HEK293 (cell line): Measurements from ENCODE around the gene CNTN4.

ENCODE experiments used
- CTCF ChIA-PET: fragments of 350-600 bp; formaldehyde crosslinking; extraction: SDS; loops from one replicate; lab custom pipeline; 2021; ENCODE audit warnings: antibody characterized with exemption; lab: Yijun Ruan, JAX
- POLR2A ChIA-PET: fragments of 300-600 bp; formaldehyde crosslinking; extraction: SDS; loops from one replicate; lab custom pipeline; 2020; ENCODE audit warnings: antibody characterized with exemption, inconsistent platforms; lab: Yijun Ruan, JAX
- H3K27ac ChIP-seq: fragments of 200-500 bp; sonication (Bioruptor generic); 2 replicates; pipeline ENCODE4 v1.5.1; 2014; ENCODE audit warnings: low read depth, low read length, control low read depth, inconsistent platforms; ENCODE audit errors: extremely low read depth
- H3K36me3 ChIP-seq, 2 experiments: fragments of 200-500 bp in 1 of 2; sonication (Bioruptor generic) in 1 of 2; 1 replicate in 1 of 2; 2 replicates in 1 of 2; pipeline ENCODE4 v1.5.1; 2014 to 2017; ENCODE audit warnings: inconsistent platforms in 2 of 2, low read length in 2 of 2; ENCODE audit not compliant: control insufficient read depth in 2 of 2, insufficient read depth in 1 of 2
- H3K4me1 ChIP-seq: fragments of 200-500 bp; sonication (Bioruptor generic); 2 replicates; pipeline ENCODE4 v1.5.1; 2014; ENCODE audit warnings: mild to moderate bottlenecking, low read length, inconsistent platforms; ENCODE audit not compliant: control insufficient read depth, insufficient read depth
- H3K4me3 ChIP-seq: 2 replicates; pipeline ENCODE4 v1.5.1; 2011; ENCODE audit warnings: low read depth, mild to moderate bottlenecking, control low read depth, low read length, moderate library complexity
- H3K9me3 ChIP-seq: fragments of 200-500 bp; sonication (Bioruptor generic); 2 replicates; pipeline ENCODE4 v1.5.1; 2014; ENCODE audit warnings: low read depth, low read length, inconsistent platforms; ENCODE audit not compliant: control insufficient read depth, insufficient read depth
- CTCF ChIP-seq: fragments of 450-650 bp; formaldehyde crosslinking; IDR thresholded peaks from 2 replicates; pipeline ENCODE4 v1.5.1; 2016; ENCODE audit warnings: missing biosample characterization, missing genetic modification characterization
- HOXA7 ChIP-seq: sonication (generic); formaldehyde crosslinking; IDR thresholded peaks from 2 replicates; pipeline ENCODE4 v1.8.1; 2022; ENCODE audit warnings: missing genetic modification reagents, borderline replicate concordance
- HOXC10 ChIP-seq: sonication (generic); formaldehyde crosslinking; IDR thresholded peaks from 2 replicates; pipeline ENCODE4 v1.8.1; 2023; ENCODE audit warnings: mild to moderate bottlenecking, missing genetic modification reagents
- HOXD13 ChIP-seq: sonication (generic); formaldehyde crosslinking; IDR thresholded peaks from 2 replicates; pipeline ENCODE4 v1.8.0; 2022; ENCODE audit warnings: missing genetic modification reagents, borderline replicate concordance
- MEIS1 ChIP-seq: sonication (generic); formaldehyde crosslinking; IDR thresholded peaks from 2 replicates; pipeline ENCODE4 v1.8.1; 2022; ENCODE audit warnings: missing genetic modification reagents, mild to moderate bottlenecking, borderline replicate concordance
- SALL2 ChIP-seq: fragments of 450-650 bp; formaldehyde crosslinking; IDR thresholded peaks from 2 replicates; pipeline ENCODE4 v1.5.0; 2017; ENCODE audit warnings: missing biosample characterization, mild to moderate bottlenecking, missing genetic modification characterization, borderline replicate concordance
- SETDB1 ChIP-seq: IDR thresholded peaks from one replicate; pipeline ENCODE4 v1.6.1; 2017; ENCODE audit warnings: mild to moderate bottlenecking, low read length, moderate library complexity, mixed read lengths; ENCODE audit not compliant: insufficient read length
- WT1 ChIP-seq: fragments of 450-650 bp; formaldehyde crosslinking; IDR thresholded peaks from 2 replicates; pipeline ENCODE4 v1.5.1; 2016; ENCODE audit warnings: missing biosample characterization, missing genetic modification characterization
- ZBTB1 ChIP-seq: fragments of 450-650 bp; formaldehyde crosslinking; IDR thresholded peaks from 2 replicates; pipeline ENCODE4 v1.5.1; 2016; ENCODE audit warnings: missing biosample characterization, missing genetic modification characterization
- ZBTB20 ChIP-seq: fragments of 450-650 bp; formaldehyde crosslinking; IDR thresholded peaks from 2 replicates; pipeline ENCODE4 v1.5.1; 2016; ENCODE audit warnings: missing biosample characterization, missing genetic modification characterization
- ZBTB48 ChIP-seq: fragments of 450-650 bp; formaldehyde crosslinking; IDR thresholded peaks from 2 replicates; pipeline ENCODE4 v1.5.1; 2016; ENCODE audit warnings: missing biosample characterization, missing genetic modification characterization
- ZBTB49 ChIP-seq: fragments of 450-650 bp; formaldehyde crosslinking; IDR thresholded peaks from 2 replicates; pipeline ENCODE4 v1.5.1; 2016; ENCODE audit warnings: missing biosample characterization, missing genetic modification characterization, low read depth
- ZEB2 ChIP-seq: fragments of 450-650 bp; formaldehyde crosslinking; IDR thresholded peaks from 2 replicates; pipeline ENCODE4 v1.5.1; 2016; ENCODE audit warnings: missing biosample characterization, missing genetic modification characterization
- ZFP37 ChIP-seq: fragments of 450-650 bp; formaldehyde crosslinking; IDR thresholded peaks from 2 replicates; pipeline ENCODE4 v1.5.1; 2016; ENCODE audit warnings: missing biosample characterization, missing genetic modification characterization
- ZNF140 ChIP-seq: fragments of 450-650 bp; formaldehyde crosslinking; IDR thresholded peaks from 2 replicates; pipeline ENCODE4 v1.5.1; 2016; ENCODE audit warnings: missing biosample characterization, missing genetic modification characterization
- ZNF221 ChIP-seq: fragments of 450-650 bp; formaldehyde crosslinking; IDR thresholded peaks from 2 replicates; pipeline ENCODE4 v1.5.1; 2017; ENCODE audit warnings: missing biosample characterization, missing genetic modification characterization, borderline replicate concordance
- ZNF521 ChIP-seq: fragments of 450-650 bp; formaldehyde crosslinking; IDR thresholded peaks from 2 replicates; pipeline ENCODE4 v1.5.1; 2017; ENCODE audit warnings: missing biosample characterization, mild to moderate bottlenecking, missing genetic modification characterization
- ZNF548 ChIP-seq: fragments of 450-650 bp; formaldehyde crosslinking; IDR thresholded peaks from 2 replicates; pipeline ENCODE4 v1.5.1; 2016; ENCODE audit warnings: missing biosample characterization, missing genetic modification characterization
- ZNF549 ChIP-seq: fragments of 450-650 bp; IDR thresholded peaks from 2 replicates; pipeline ENCODE4 v1.5.1; 2018; ENCODE audit warnings: missing biosample characterization, missing genetic modification characterization, mild to moderate bottlenecking, inconsistent platforms, moderate library complexity
- ZNF610 ChIP-seq: fragments of 450-650 bp; formaldehyde crosslinking; IDR thresholded peaks from 2 replicates; pipeline ENCODE4 v1.5.1; 2016; ENCODE audit warnings: missing biosample characterization, missing genetic modification characterization, borderline replicate concordance
- ZNF624 ChIP-seq: fragments of 450-650 bp; formaldehyde crosslinking; IDR thresholded peaks from 2 replicates; pipeline ENCODE4 v1.5.1; 2017; ENCODE audit warnings: missing biosample characterization, missing genetic modification characterization
- ZNF677 ChIP-seq: fragments of 450-650 bp; IDR thresholded peaks from 2 replicates; pipeline ENCODE4 v1.5.0; 2018; ENCODE audit warnings: missing biosample characterization, mild to moderate bottlenecking, missing genetic modification characterization, moderate library complexity
- ZNF704 ChIP-seq: fragments of 450-650 bp; formaldehyde crosslinking; IDR thresholded peaks from 2 replicates; pipeline ENCODE4 v1.5.1; 2016; ENCODE audit warnings: missing biosample characterization, missing genetic modification characterization
- ZNF777 ChIP-seq: fragments of 450-650 bp; formaldehyde crosslinking; IDR thresholded peaks from 2 replicates; pipeline ENCODE4 v1.5.1; 2017; ENCODE audit warnings: missing biosample characterization, missing genetic modification characterization, borderline replicate concordance
- ZNF791 ChIP-seq: fragments of 450-650 bp; formaldehyde crosslinking; IDR thresholded peaks from 2 replicates; pipeline ENCODE4 v1.5.1; 2016; ENCODE audit warnings: missing biosample characterization, missing genetic modification characterization
- ZSCAN23 ChIP-seq: fragments of 450-650 bp; formaldehyde crosslinking; IDR thresholded peaks from 2 replicates; pipeline ENCODE4 v1.5.1; 2016; ENCODE audit warnings: missing biosample characterization, missing genetic modification characterization

CNTN4 gene

GRCh38 chr3:2856138-2857133, 757.8 kb downstream of the CNTN4 start:
- CTCF ChIA-PET: interaction anchor here (0.7 to 1.0 kb wide), 2 partner anchors 22 to 65 kb away, joined by 3 read pairs; no protein-coding TSS in a partner anchor
- no peak overlapping the region for H3K27ac ChIP-seq
- no peaks in the 10 kb centered on the region for H3K36me3 ChIP-seq
- POLR2A ChIA-PET: no interaction called here
- no peak overlapping the region for H3K4me3 ChIP-seq
- no peaks in the 10 kb centered on the region for H3K4me1 ChIP-seq
- H3K9me3 ChIP-seq: no peaks in the 10 kb centered on the region
- TF ChIP-seq ZBTB20 (no peak), SETDB1 (no peak), ZNF549 (tag by site-specific recombination) (no peak), ZEB2 (tag by site-specific recombination) (no peak), ZNF221 (tag by site-specific recombination) (no peak), SALL2 (no peak), ZNF704 (tag by site-specific recombination) (no peak), ZNF624 (no peak), ZSCAN23 (no peak), HOXD13 (CRISPR knock-in tag) (no peak), ZNF140 (tag by site-specific recombination) (no peak), ZNF548 (tag by site-specific recombination) (no peak), ZNF791 (tag by site-specific recombination) (no peak), ZBTB49 (tag by site-specific recombination) (no peak), ZFP37 (tag by site-specific recombination) (no peak), MEIS1 (CRISPR knock-in tag) (no peak), ZBTB1 (tag by site-specific recombination) (no peak)

- TF ChIP-seq ZNF610 (no peak), ZNF677 (tag by site-specific recombination) (no peak), HOXC10 (CRISPR knock-in tag) (no peak), ZBTB48 (tag by site-specific recombination) (no peak), HOXA7 (no peak), ZNF521 (tag by site-specific recombination) (no peak), CTCF (tag by site-specific recombination) (no peak), WT1 (tag by site-specific recombination) (no peak), ZNF777 (tag by site-specific recombination) (no peak)
- ChIA-PET POLR2A (no interaction called here), CTCF (no interaction called here)
- H3K9me3 ChIP-seq: no peaks in the 10 kb centered on the region
- no peaks in the 10 kb centered on the region for H3K4me1 ChIP-seq
- no peaks in the 10 kb centered on the region for H3K36me3 ChIP-seq
- no peak overlapping the region for H3K4me3 ChIP-seq
- H3K27ac ChIP-seq: no peak overlapping the region
Measured at GRCh38 chr3:2860626-2861025, 762.0 kb downstream of the CNTN4 start.
